GM19099 (cell line): Measurements from ENCODE around the gene KNSTRN.

ENCODE experiments used
- POLR2A ChIP-seq: IDR thresholded peaks from 3 replicates; pipeline ENCODE4 v1.6.1; 2011; ENCODE audit warnings: low read depth; ENCODE audit not compliant: insufficient read length; ENCODE audit errors: extremely low read depth

The KNSTRN gene

DNA sequence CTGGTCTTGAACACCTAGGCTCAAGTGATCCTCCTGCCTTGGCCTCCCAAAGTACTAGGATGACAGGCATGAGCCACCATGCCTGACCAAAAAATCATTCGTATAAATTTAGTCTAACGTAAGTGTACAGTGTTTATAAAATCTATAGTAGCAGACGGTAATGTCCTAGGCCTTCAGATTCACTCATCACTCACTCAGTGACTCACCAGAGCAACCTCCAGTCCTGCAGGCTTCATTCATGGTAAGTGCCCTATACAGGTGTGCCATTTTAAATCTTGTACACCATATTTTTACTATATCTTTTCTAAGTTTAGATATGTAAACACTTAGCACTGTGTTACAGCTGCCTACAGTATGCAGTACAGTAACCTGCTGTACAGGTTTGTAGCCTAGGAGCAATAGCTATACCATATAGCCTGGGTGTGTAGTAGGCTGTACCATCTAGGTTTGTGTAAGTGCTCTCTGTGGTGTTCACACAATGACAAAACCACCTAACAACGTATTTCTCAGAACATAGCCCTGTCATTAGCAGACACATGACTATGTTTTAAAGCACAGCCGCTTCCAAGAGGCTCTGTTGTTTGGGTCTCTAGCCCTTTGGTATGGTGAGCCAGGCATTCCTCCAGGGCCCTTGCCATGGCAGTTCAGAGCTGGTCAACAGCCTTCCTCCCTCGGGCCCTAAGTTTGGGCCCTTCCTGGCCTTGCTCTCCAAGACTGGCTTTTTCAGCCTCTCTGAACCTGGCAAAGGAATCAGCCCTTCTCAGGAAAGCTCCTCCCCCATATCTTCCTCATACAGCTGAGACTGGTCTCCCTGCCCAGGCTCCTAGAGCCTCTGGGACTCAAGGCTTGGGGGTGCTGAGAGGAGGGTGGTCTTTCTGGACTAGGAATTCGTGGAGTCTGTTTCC, 39.9 kb upstream of the KNSTRN start:
- TF ChIP-seq POLR2A, result no peak

DNA sequence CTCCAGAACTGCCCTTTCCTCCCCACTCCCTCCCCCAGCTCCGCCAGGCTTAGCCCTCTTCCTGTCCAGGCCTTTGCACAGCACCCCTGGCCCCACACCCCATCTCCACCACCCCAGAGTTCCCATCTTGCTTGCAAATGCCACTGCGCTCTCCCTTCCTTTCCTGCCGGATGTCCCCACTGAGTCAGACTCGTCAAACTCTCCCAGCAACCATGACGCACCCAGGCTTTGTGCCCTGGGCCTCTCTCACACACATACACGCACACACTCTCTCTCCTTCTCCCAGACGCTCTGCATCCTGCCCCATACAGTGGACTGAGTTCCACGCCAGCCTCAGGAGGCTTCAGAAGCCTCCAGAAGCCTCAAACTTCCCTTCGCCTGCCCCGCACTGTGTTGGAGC, 39.0 kb upstream of the KNSTRN start:
- TF ChIP-seq POLR2A, result no peak

DNA sequence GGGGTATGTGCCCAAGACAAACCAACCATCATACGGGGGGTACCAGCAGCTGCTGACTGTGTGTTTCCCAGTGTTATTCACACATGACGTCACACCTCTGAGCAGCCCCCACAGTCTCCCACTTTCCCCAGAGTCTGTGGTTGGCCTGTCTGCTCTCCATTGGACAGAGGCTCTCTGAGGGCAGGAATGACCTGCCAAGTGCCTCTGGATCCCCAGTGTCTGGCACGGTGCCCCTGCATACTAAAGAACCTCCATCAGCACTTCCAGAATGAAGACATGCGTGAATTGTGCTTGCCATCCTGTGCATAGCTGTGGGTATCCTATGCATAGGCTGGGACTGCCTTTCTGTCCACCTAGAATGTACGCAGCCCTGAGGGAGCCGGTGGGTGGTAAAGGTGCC, 38.3 kb upstream of the KNSTRN start:
- no peak for TF ChIP-seq POLR2A

DNA sequence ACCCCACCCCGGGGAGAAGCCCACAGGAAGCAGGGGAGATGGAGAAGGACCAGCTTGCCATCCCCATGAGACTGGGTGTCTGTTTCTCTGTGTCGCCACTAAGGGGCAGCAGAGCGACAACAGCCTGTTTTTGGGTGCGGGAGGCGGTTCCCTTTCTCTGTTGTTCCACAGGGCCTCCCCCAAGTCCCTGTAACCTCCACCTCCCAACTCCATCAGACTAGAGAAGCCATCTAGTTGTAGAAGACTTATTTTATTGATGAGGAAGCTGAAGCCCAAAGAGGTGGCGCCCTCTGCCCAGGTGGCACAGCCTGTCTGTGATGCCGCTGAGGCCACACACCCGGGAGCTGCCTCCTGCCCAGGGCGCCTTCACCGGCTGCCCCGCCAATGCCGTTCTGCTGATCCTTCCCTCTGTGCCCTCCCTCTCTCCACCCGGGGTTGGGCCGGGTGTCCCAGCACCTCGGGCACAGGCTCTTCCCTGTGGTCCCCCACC, 37.8 kb upstream of the KNSTRN start:
- TF ChIP-seq POLR2A, result no peak

DNA sequence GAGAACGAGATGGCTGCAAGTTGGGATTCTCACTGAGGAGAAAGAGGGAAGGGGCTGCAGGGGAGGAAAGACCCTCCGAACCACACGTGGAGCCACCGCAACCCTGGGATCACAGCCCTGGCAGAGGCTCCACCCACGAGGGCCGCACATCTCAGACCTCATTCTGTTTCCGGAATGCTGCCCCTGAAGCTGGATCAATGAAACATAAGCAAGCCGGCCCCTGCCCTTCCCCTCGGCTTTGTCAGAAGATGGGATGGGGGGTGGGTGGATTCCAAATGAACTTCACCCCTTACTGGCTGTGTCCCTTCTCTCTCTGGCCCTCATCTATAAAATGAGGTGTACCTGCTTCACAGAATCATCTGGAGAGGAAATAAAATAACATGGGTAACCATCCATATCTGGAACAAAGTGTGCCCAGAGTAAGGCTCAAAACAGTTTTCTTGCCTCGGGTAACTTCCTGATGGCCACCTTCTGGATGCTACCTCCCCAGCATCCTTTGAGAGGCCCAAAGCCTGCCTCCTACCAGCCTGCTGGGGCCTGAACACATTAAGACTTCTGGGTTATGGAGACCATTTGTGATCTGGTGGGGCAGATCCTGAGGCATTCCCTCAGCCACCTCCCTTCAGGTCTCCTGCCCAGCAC, 37.2 kb upstream of the KNSTRN start:
- no peak for TF ChIP-seq POLR2A

DNA sequence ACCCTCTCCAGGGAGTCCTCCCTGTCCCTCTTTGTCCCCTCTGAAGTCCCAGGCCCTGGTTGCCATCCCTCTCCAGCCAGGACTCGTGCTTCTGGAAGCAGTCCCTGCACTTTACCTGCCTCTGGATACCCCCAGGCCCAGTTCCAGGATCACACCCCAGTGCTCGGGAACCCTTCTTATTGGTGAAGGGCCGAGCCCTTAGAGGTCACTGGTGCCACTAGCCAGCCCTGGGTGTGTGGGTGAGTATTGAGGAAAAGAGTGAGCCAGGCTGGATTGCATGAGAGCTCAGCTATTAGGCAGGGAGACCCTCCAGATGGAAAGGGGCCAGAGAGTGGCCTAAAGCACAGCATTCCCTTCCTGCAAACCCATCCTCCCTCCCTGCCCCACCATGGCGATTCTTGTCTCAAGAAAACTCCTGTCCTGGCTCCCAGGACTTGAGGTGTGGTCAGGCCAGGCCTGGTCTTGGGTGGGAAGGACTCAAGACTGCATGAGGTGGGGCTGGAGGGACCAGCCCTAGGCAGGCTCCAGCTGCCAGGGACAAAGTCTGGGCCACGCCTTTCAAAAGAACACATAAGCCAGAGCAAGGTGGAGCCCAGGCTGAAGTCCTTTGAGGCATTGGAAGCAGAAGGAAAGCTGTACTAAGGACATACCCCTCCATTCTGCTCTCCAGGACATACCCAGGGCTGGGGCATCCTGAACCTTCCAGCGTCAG, 36.5 kb upstream of the KNSTRN start:
- TF ChIP-seq POLR2A, result no peak

DNA sequence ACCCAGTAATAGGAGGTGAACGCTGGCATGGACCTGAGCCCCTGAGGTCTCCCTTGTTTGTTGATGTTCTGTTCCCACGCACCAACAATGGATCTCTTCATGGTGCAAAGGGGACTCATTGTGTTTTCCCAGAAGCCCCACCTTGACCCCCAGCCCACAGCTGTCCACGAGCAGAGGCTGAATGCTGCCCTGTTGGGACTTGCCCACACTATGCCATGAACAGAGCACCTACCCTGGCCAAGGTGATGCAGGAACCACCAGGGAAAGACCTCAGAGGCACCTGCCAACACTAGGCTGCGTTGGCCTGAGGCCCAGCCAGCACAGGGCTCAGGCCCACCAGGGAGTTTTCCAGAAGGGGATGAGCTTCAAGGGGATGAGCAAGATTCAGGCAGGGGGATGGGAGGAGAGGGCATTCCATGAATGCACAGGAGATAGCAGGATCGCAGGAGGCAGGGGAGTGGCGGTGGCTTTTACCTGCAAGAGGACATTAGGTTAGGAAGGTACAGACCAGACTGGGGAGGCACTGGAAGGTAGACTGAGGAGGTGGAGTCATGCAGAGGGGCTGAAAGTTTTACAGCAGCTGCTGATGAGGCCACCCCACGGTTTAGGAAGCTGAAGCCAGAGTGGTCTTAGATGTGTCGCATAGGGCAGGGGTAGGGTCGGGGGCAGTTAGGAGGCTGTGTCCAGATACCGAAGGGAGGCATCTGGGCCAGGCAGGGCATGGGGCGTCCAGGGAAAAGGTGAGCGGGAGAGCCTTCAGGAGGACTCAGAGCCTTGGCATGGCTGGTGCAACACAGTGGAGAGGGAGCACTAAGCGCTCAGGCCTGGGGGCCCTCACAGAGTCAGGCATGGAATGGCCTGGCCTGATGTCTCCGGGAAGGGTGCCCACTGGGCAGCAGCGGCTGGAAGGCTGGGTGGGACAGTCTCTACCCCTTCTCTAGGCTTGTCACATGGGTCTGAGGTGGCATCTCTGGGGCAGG, 35.7 kb upstream of the KNSTRN start:
- no peak for TF ChIP-seq POLR2A

DNA sequence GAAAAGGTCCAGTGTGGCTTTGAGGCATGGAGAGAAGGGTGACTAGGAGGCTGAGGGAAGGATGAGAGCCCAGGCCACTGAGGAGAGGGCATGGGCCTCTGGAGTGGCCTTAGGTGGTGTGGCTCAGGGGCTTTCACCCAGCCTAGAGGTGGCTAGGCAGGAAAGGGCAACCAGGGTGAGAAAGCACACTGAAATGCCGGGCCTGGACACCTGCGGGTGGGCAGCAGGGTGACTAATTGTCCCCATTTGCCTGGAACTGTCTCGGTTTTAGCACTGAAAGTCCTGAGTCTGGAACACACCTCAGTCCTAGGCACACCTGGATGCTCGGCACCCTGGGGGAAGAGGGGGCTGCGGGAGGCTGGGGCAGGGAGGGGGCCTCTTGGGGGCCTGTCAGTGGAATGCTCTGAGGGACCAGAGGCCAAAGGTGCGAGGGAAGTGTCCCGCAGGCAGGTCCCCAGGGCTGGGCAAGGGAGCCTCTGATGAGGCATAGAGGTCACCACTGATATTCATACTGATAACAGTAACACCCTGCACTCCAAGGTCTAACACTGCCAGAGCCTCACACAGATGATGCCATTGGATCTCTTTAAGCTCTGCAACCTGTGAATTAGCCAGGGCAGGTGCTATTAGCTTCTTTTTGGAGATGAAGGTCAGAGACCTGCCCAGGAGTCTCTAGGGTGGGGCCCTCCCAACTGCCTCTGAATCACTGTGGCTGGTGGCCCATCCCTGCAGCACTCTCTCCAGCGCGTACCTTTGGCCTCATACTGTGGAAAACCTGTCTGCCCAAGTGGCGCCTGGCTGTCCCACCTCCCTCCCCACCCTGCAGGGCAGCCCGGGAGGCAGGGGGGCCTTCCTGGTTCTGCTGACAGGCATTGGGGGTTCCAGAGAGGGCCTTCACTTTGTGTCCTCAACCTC, 34.7 kb upstream of the KNSTRN start:
- TF ChIP-seq POLR2A, result no peak

DNA sequence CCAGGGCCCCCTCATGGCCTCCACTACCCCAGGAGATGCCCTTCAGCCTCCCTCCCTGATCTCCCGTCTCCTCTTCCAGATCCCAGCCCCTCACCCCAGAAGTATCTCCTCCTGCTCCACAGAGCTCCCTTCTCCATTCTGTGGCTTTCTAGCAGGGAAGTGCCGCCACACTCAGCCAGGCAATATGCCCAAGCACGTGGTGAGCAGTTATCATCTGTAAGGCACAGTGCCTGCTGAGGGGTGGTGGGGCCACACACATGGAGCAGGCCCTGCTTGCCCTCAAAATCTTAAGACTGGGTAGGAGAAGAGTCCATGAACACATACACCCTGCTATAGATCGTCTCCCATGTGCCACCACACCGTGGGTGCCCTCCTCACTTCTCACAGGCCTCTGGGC, 34.0 kb upstream of the KNSTRN start:
- TF ChIP-seq POLR2A, result no peak

DNA sequence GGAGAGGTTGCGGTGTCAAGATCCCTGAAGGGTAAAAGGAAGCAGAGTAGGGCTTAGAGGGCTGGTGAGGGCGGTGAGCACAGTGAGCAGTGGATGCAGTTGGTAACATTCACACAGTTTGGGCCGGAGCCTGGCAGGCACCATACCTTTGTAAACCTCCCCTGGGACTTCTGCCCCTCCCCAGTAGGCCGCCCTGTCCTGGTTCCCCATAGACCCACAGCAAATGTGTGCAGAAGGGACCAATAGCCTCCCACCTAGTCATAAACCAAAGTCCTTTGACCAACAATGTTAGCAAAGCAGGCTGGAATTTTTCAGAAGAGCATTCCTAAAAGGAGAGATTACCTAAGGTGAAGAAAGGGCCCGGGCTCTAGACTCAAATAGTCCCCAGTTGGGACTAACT, 33.4 kb upstream of the KNSTRN start:
- no peak for TF ChIP-seq POLR2A

DNA sequence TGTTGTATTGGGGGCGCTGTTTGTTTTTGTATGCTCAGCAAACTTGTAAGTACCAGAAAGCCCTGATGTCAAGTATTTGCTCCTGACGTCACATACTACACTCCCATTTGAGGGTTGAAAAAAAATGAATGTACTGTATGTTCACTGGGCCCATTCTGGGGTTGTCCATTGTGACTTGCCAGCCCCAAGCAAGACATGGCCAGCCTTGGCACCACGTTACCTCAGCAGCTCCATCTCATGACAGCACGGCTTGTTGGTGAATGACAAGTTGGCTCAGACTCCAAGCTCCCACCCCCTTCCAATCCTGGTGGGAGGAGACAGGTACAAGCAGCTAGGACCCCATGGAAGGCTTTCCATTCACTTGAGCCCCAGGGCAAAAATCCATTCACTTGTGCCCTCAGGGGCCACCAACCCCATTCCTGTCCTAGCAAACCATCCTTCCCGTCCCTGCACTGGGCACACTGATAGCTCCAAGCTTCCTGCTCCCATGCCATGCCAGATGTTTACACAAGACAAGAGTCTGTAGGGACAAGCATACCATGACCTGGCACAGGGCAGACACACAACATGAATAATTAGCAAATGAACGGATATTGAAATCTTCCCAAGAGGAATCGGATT, 30.1 kb upstream of the KNSTRN start:
- TF ChIP-seq POLR2A, result no peak

DNA sequence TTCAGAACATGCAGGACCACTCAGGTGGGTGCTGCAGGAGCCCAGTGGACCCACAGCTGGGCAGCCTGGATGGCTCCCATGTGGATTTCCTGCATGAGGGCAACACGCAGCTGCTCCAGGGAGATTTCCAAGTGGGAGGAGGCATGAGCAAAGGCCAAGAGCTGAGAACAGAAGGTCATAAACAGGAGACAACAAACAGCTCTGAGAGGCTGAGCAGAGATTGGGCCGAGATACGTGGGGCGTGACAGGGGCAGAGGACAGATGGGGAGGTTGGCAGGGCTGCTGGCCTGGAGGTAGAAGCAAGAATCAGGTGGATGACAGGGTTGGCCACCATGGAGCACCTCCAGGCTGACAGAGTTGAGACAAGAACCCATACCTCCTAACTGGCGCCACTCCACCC, 28.8 kb upstream of the KNSTRN start:
- no peak for TF ChIP-seq POLR2A
